Osteoblast (primary cell): Measurements from ENCODE around the gene TECR. TPM values are rescaled to one million over a fixed set of nuclear protein-coding genes. Genes with fewer than 3 reads are reported as not detected.
"Not testable (repeated sequence)": the region's sequence is repeated elsewhere in the genome, so short reads cannot be mapped to it uniquely, and the experiment has no call there.

ENCODE experiments used
- DNase-seq: peaks from one replicate; pipeline ENCODE4 v3.0.0; 2011; ENCODE audit warnings: low spot score, mixed read lengths; ENCODE audit not compliant: insufficient read length; ENCODE audit errors: missing footprints
- H2AFZ ChIP-seq: 2 replicates; pipeline ENCODE4 v1.6.0; 2011; ENCODE audit warnings: mild to moderate bottlenecking, low read length
- H3K27ac ChIP-seq: 2 replicates; pipeline ENCODE4 v1.5.1; 2011; ENCODE audit warnings: mild to moderate bottlenecking, low read depth, low read length, moderate library complexity
- H3K27me3 ChIP-seq: 2 replicates; pipeline ENCODE4 v1.6.0; 2012; ENCODE audit warnings: mild to moderate bottlenecking, control low read depth, inconsistent platforms, low read length, moderate library complexity; ENCODE audit not compliant: insufficient read depth
- H3K36me3 ChIP-seq: 2 replicates; pipeline ENCODE4 v1.5.1; 2011; ENCODE audit warnings: mild to moderate bottlenecking, low read length, control low read depth, moderate library complexity; ENCODE audit not compliant: insufficient read depth
- H3K4me1 ChIP-seq: 2 replicates; pipeline ENCODE4 v1.5.1; 2011; ENCODE audit warnings: mild to moderate bottlenecking, low read length, control low read depth, moderate library complexity; ENCODE audit not compliant: insufficient read depth
- H3K4me2 ChIP-seq: 2 replicates; pipeline ENCODE4 v1.6.0; 2011; ENCODE audit warnings: mild to moderate bottlenecking, low read length; ENCODE audit not compliant: insufficient read depth
- H3K4me3 ChIP-seq: fragments of 200-600 bp; sonication (generic); 3 replicates; pipeline ENCODE4 v1.5.1; 2012; ENCODE audit warnings: mild to moderate bottlenecking, low read length, inconsistent platforms; ENCODE audit not compliant: insufficient read depth
- H3K79me2 ChIP-seq: 2 replicates; pipeline ENCODE4 v1.6.0; 2012; ENCODE audit warnings: mild to moderate bottlenecking, low read length, control low read depth, inconsistent platforms; ENCODE audit not compliant: insufficient read depth
- H3K9me3 ChIP-seq: 2 replicates; pipeline ENCODE4 v1.5.1; 2011; ENCODE audit warnings: low read depth, low read length, control low read depth
- H4K20me1 ChIP-seq: 2 replicates; pipeline ENCODE4 v1.6.0; 2012; ENCODE audit warnings: mild to moderate bottlenecking, low read length, control low read depth; ENCODE audit not compliant: insufficient read depth
- CTCF ChIP-seq: IDR thresholded peaks from 2 replicates; pipeline ENCODE4 v1.5.1; 2011; ENCODE audit warnings: mild to moderate bottlenecking, low read depth, low read length, moderate library complexity; ENCODE audit errors: extremely low read depth
- total RNA-seq: library from RNA; depleted of rRNA; stranded (reverse); fragments of >200 nt; gene quantifications from 2 replicates; pipeline ENCODE4 v1.2.3, GENCODE V29; 2012

Gene TECR
- total RNA-seq, 1 donor = 41.6 TPM

- peak overlapping the region; percentile 63 for H3K4me3 ChIP-seq
- peak overlapping the region; percentile 93 for H2AFZ ChIP-seq
- H3K4me2 ChIP-seq = peak overlapping the region; percentile 73
Observed at GRCh38 chr19:14561847-14562351, 32.5 kb downstream of the TECR start.

GRCh38 chr19:14562660-14563589, 33.5 kb downstream of the TECR start:
- H4K20me1 ChIP-seq = peaks cover 5% of the 10 kb centered on the region
- H3K36me3 ChIP-seq = peaks cover 3% of the 10 kb centered on the region
- peak overlapping the region; percentile 82 for H3K27ac ChIP-seq
- H3K79me2 ChIP-seq = peaks cover 28% of the 10 kb centered on the region
- no peak for DNase-seq
- no peaks in the 10 kb centered on the region for H3K9me3 ChIP-seq
- peaks cover 27% of the 10 kb centered on the region for H3K4me1 ChIP-seq
- no peak for TF ChIP-seq CTCF
- H3K4me2 ChIP-seq = peak overlapping the region; percentile 73
- H3K4me3 ChIP-seq = peak overlapping the region; percentile 63
- no peaks in the 10 kb centered on the region for H3K27me3 ChIP-seq
- no peak overlapping the region for H2AFZ ChIP-seq

More at GRCh38 chr19:14561847-14562351, 32.5 kb downstream of the TECR start:
- Histone ChIP-seq H3K27me3 (no peaks in the 10 kb centered on the region), H3K27ac (peak overlapping the region; percentile 82), H4K20me1 (peaks cover 2% of the 10 kb centered on the region), H3K79me2 (peaks cover 28% of the 10 kb centered on the region), H3K36me3 (peaks cover 3% of the 10 kb centered on the region), H3K9me3 (no peaks in the 10 kb centered on the region), H3K4me1 (peaks cover 27% of the 10 kb centered on the region)
- TF ChIP-seq CTCF = no peak
- peak; percentile 95 for DNase-seq

- Histone ChIP-seq H3K4me3 (no peak overlapping the region), H3K4me2 (no peak overlapping the region), H2AFZ (no peak overlapping the region), H3K27ac (no peak overlapping the region), H3K79me2 (peaks cover 27% of the 10 kb centered on the region), H4K20me1 (peaks cover 5% of the 10 kb centered on the region), H3K9me3 (no peaks in the 10 kb centered on the region), H3K36me3 (peaks cover 3% of the 10 kb centered on the region), H3K4me1 (peaks cover 27% of the 10 kb centered on the region), H3K27me3 (no peaks in the 10 kb centered on the region)
- TF ChIP-seq CTCF = no peak
- DNase-seq = no peak
Observed at GRCh38 chr19:14563590-14563926, 34.2 kb downstream of the TECR start.

GRCh38 chr19:14563989-14564651, 34.7 kb downstream of the TECR start:
- Histone ChIP-seq H3K9me3 (no peaks in the 10 kb centered on the region), H3K4me3 (no peak overlapping the region), H3K4me1 (peaks cover 27% of the 10 kb centered on the region), H3K36me3 (peaks cover 3% of the 10 kb centered on the region), H3K4me2 (no peak overlapping the region), H3K27me3 (no peaks in the 10 kb centered on the region), H2AFZ (no peak overlapping the region), H4K20me1 (peaks cover 5% of the 10 kb centered on the region), H3K27ac (no peak overlapping the region), H3K79me2 (peaks cover 29% of the 10 kb centered on the region)
- no peak for TF ChIP-seq CTCF
- DNase-seq = no peak

GRCh38 chr19:14564652-14565297, 35.4 kb downstream of the TECR start:
- H2AFZ ChIP-seq, H3K9me3 ChIP-seq, H4K20me1 ChIP-seq, H3K27ac ChIP-seq, H3K4me3 ChIP-seq, H3K4me2 ChIP-seq, H3K27me3 ChIP-seq, DNase-seq, H3K36me3 ChIP-seq: not testable (repeated sequence)
- Histone ChIP-seq H3K4me1 (peaks cover 27% of the 10 kb centered on the region), H3K79me2 (peaks cover 34% of the 10 kb centered on the region)
